Pons (tissue), 1 donor: ENCODE data around the gene PAQR6.
A peak's percentile ranks its signal among the peaks of the same experiment; 100 is the strongest.

Source experiments
- DNase-seq: peaks from one replicate; pipeline ENCODE4 v3.0.0-alpha.2; 2016; ENCODE audit warnings: low spot score

The PAQR6 gene

DNA sequence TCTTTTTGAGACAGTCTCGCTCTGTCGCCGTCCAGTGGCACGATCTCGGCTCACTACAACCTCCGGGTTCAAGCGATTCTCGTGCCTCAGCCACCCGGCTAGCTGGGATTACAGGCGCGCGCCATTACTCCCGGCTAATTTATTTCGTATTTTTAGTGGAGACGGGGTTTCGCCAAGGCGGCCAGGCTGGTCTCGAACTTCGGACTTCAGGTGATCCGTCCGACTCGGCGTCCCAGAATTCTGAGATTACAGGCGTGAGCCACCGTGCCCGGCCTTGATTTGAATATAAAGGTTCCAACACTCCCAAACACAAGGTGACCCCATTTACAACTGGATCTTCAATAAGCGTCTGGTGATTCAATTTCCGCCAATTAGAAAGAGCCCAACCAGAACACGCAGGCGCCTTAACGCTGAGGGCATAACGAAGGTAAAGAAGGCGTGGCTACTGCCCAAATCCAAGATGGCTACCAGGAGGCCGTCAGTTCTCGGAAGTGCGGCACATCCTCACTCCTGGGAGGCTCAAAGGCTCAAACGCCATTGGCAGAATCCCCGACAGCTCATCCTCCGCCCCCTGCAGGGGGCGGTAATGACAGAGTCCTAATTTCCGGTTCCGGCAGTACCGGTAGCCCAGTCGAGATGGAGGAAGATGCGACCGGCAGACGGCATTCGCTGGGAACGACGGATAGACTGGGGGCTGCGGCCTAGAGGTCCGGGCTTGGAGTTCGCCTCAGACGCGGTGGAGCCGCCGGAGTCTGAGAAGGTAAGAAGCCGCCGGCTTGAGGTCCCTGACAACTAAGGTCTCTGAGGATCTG, 54.2 kb downstream of the PAQR6 start, which contains the start of gene SLC25A44:
TSS of gene SLC25A44 (plus strand) at position 617 of the 812 bp plus-strand sequence. CDS start 5,744 bp downstream, outside the sequence.
- peak; percentile 100 for DNase-seq
